SKM-1 treated with dmso at 0.1 percent for 144 hours (cell line): ENCODE data around the gene DUSP16.
"Not testable (repeated sequence)": the region's sequence is repeated elsewhere in the genome, so short reads cannot be mapped to it uniquely, and the experiment has no call there.

Experiments used
- DNase-seq: peaks from one replicate; lab custom pipeline; 2025; ENCODE audit not compliant: unreplicated experiment; lab: John Stamatoyannopoulos, UW

The DUSP16 gene

GRCh38 chr12:12585115-12585863, 22.6 kb upstream of the DUSP16 start:
- no peak for DNase-seq

- DNase-seq: no peak
These were observed 21.0 kb upstream of the DUSP16 start for GRCh38 chr12:12583510-12584178.

GRCh38 chr12:12582895-12583303, 20.2 kb upstream of the DUSP16 start:
- no peak for DNase-seq

GRCh38 chr12:12582193-12582881, 19.7 kb upstream of the DUSP16 start:
- DNase-seq: no peak

- not testable (repeated sequence) for DNase-seq
These were observed 18.1 kb upstream of the DUSP16 start for GRCh38 chr12:12580716-12581115.

GRCh38 chr12:12577786-12578185, 15.1 kb upstream of the DUSP16 start:
- DNase-seq: no peak

GRCh38 chr12:12572659-12573058, 10.0 kb upstream of the DUSP16 start:
- no peak for DNase-seq

GRCh38 chr12:12565971-12566370, 3.3 kb upstream of the DUSP16 start:
- DNase-seq: not testable (repeated sequence)

- DNase-seq: no peak
These were observed 2.2 kb upstream of the DUSP16 start for GRCh38 chr12:12564911-12565310.

- DNase-seq: no peak
These were observed 746 bp upstream of the DUSP16 start for GRCh38 chr12:12563290-12563928.

- no peak for DNase-seq
These were observed 613 bp downstream of the DUSP16 start for GRCh38 chr12:12562016-12562483.

- DNase-seq: no peak
These were observed 1.2 kb downstream of the DUSP16 start for GRCh38 chr12:12561371-12562015.

- DNase-seq: peak; percentile 31
These were observed 1.9 kb downstream of the DUSP16 start for GRCh38 chr12:12560587-12561370.

GRCh38 chr12:12559719-12560296, 2.9 kb downstream of the DUSP16 start:
- DNase-seq: no peak

GRCh38 chr12:12558291-12558690, 4.4 kb downstream of the DUSP16 start:
- no peak for DNase-seq

- no peak for DNase-seq
These were observed 4.9 kb downstream of the DUSP16 start for GRCh38 chr12:12557733-12558132.

GRCh38 chr12:12555656-12556055, 7.0 kb downstream of the DUSP16 start:
- no peak for DNase-seq

GRCh38 chr12:12553208-12553785, 9.4 kb downstream of the DUSP16 start:
- no peak for DNase-seq

- DNase-seq: no peak
These were observed 11.5 kb downstream of the DUSP16 start for GRCh38 chr12:12551115-12551514.
